Measurements from ENCODE around the gene SOX15. TPM values are rescaled to one million over a fixed set of nuclear protein-coding genes. Genes with fewer than 3 reads are reported as not detected.

The SOX15 gene
- polyA plus RNA-seq, 1 donor from 2014 or later = 0.47 TPM

DNA sequence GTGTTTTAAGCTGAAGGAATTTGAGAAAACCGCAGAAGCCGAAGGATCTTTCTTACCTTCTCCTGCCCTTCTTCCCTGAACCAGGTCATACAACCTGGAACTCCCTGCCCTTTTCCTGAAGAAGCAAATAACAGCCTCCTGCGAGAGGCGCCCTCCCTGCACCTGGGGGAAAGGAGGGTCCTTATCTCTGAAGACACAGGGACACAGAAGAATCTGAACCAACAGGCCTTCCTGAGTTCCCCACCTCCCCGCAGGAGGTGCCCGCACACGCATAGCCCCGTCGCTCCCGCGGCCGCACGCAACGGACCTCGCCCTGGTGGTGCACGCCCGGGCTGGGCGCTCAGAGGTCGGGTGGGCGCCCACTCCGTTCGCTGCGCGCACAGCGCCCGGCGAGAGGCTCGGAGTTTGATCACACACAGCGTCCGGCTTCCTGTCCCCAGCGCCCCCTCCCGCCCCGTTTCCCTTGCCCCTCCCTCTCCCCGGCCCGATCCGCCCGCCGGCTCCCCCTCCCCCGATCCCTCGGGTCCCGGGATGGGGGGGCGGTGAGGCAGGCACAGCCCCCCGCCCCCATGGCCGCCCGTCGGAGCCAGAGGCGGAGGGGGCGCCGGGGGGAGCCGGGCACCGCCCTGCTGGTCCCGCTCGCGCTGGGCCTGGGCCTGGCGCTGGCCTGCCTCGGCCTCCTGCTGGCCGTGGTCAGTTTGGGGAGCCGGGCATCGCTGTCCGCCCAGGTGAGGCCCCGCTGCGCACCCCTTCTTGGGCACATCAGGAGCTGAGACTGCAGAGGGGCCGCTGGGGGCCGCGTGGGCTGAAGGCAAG is 41.1 kb downstream of the SOX15 start, which contains the start of gene TNFSF12:
TNFSF12 (plus strand) TSS at position 474 of the 816 bp plus-strand sequence; CDS start at position 570, 96 bp downstream.
- H3K9ac ChIP-seq (ENCODE audit: low read length) = no peak within 1 kb of the TSS
- no peak within 1 kb of the TSS for H2AFZ ChIP-seq (ENCODE audit: low read depth, low read length)

DNA sequence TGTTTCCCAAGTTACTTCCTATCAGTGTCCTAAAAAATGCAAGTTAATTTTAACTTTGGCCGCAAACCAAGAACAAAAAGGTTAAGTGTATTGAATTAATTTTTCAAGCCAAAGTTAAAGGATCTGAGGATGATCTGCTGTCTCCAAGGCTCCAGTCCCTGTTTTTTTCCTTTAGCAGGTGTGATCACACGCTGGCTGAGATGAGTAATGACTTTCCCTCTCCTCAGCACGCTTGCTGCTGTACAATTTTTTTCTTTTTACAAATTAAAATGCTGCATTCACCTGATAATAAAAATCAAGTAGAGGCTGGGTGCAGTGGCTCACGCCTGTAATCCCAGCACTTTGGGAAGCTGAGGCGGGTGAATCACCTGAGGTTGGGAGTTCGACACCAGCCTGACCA is 45.0 kb downstream of the SOX15 start:
- Histone ChIP-seq H3K79me2 (replicated peaks; ENCODE audit: insufficient read depth, low read length) (no peaks in the 10 kb centered on the region), H3K4me3 (ENCODE audit: low read length) (no peak overlapping the region), H3K9ac (ENCODE audit: low read length) (no peak overlapping the region), H3F3A (ENCODE audit: insufficient read depth, low read length, poor library complexity, severe bottlenecking) (no peaks in the 10 kb centered on the region), H3K27ac (ENCODE audit: low read length) (no peak overlapping the region), H3K4me2 (ENCODE audit: low read length) (no peak overlapping the region), H3K27me3 (ENCODE audit: insufficient read depth, low read depth, low read length) (peaks cover 22% of the 10 kb centered on the region), H3K9me3 (ENCODE audit: low read length) (no peaks in the 10 kb centered on the region), H4K20me1 (ENCODE audit: insufficient read depth) (no peaks in the 10 kb centered on the region), H2AFZ (ENCODE audit: low read depth, low read length) (no peak overlapping the region), H3K9me2 (ENCODE audit: insufficient read depth, low read length) (no peaks in the 10 kb centered on the region), H3K36me3 (ENCODE audit: insufficient read depth, low read length) (no peaks in the 10 kb centered on the region)
- TF ChIP-seq MXI1 (conservative IDR thresholded peaks at IDR 0.05; ENCODE audit: poor library complexity, severe bottlenecking) = no peak
- TF ChIP-seq EZH2 (IDR thresholded peaks at IDR 0.05; ENCODE audit: borderline replicate concordance, insufficient read depth, low read length, poor library complexity, severe bottlenecking) = no peak
- TF ChIP-seq POLR2AphosphoS5 (IDR thresholded peaks at IDR 0.05) = no peak
- TF ChIP-seq SMC3 (conservative IDR thresholded peaks at IDR 0.05; ENCODE audit: poor library complexity) = no peak
- no peak for TF ChIP-seq RAD21 (conservative IDR thresholded peaks at IDR 0.05)
- TF ChIP-seq TAF1 (IDR thresholded peaks at IDR 0.05; ENCODE audit: low read depth) = no peak
- TF ChIP-seq EP300 (conservative IDR thresholded peaks at IDR 0.05; ENCODE audit: poor library complexity, severe bottlenecking) = no peak
- TF ChIP-seq, protein P1, sequence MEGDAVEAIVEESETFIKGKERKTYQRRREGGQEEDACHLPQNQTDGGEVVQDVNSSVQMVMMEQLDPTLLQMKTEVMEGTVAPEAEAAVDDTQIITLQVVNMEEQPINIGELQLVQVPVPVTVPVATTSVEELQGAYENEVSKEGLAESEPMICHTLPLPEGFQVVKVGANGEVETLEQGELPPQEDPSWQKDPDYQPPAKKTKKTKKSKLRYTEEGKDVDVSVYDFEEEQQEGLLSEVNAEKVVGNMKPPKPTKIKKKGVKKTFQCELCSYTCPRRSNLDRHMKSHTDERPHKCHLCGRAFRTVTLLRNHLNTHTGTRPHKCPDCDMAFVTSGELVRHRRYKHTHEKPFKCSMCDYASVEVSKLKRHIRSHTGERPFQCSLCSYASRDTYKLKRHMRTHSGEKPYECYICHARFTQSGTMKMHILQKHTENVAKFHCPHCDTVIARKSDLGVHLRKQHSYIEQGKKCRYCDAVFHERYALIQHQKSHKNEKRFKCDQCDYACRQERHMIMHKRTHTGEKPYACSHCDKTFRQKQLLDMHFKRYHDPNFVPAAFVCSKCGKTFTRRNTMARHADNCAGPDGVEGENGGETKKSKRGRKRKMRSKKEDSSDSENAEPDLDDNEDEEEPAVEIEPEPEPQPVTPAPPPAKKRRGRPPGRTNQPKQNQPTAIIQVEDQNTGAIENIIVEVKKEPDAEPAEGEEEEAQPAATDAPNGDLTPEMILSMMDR (IDR thresholded peaks at IDR 0.05; ENCODE audit: poor library complexity, severe bottlenecking) = no peak
- TF ChIP-seq, protein P2, sequence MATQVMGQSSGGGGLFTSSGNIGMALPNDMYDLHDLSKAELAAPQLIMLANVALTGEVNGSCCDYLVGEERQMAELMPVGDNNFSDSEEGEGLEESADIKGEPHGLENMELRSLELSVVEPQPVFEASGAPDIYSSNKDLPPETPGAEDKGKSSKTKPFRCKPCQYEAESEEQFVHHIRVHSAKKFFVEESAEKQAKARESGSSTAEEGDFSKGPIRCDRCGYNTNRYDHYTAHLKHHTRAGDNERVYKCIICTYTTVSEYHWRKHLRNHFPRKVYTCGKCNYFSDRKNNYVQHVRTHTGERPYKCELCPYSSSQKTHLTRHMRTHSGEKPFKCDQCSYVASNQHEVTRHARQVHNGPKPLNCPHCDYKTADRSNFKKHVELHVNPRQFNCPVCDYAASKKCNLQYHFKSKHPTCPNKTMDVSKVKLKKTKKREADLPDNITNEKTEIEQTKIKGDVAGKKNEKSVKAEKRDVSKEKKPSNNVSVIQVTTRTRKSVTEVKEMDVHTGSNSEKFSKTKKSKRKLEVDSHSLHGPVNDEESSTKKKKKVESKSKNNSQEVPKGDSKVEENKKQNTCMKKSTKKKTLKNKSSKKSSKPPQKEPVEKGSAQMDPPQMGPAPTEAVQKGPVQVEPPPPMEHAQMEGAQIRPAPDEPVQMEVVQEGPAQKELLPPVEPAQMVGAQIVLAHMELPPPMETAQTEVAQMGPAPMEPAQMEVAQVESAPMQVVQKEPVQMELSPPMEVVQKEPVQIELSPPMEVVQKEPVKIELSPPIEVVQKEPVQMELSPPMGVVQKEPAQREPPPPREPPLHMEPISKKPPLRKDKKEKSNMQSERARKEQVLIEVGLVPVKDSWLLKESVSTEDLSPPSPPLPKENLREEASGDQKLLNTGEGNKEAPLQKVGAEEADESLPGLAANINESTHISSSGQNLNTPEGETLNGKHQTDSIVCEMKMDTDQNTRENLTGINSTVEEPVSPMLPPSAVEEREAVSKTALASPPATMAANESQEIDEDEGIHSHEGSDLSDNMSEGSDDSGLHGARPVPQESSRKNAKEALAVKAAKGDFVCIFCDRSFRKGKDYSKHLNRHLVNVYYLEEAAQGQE (IDR thresholded peaks at IDR 0.05; ENCODE audit: borderline replicate concordance) = no peak

More for the DNA sequence above, 41.1 kb downstream of the SOX15 start, which contains the start of gene TNFSF12:
- Histone ChIP-seq H4K20me1 (ENCODE audit: insufficient read depth) (no peaks in the 10 kb centered on the region), H3K36me3 (ENCODE audit: insufficient read depth, low read length) (no peaks in the 10 kb centered on the region), H3K9me3 (ENCODE audit: low read length) (no peaks in the 10 kb centered on the region), H3K4me2 (ENCODE audit: low read length) (no peak within 1 kb of the TSS), H3K27ac (ENCODE audit: low read length) (no peak within 1 kb of the TSS), H3K4me3 (ENCODE audit: low read length) (peak within 1 kb of the TSS; percentile 57), H3F3A (ENCODE audit: insufficient read depth, low read length, poor library complexity, severe bottlenecking) (no peaks in the 10 kb centered on the region), H3K9me2 (ENCODE audit: insufficient read depth, low read length) (no peaks in the 10 kb centered on the region), H3K79me2 (replicated peaks; ENCODE audit: insufficient read depth, low read length) (no peaks in the 10 kb centered on the region), H3K27me3 (ENCODE audit: insufficient read depth, low read depth, low read length) (peaks cover 22% of the 10 kb centered on the region)
- TF ChIP-seq MXI1 (conservative IDR thresholded peaks at IDR 0.05; ENCODE audit: poor library complexity, severe bottlenecking) (no peak), EP300 (conservative IDR thresholded peaks at IDR 0.05; ENCODE audit: poor library complexity, severe bottlenecking) (no peak), TAF1 (IDR thresholded peaks at IDR 0.05; ENCODE audit: low read depth) (no peak), RAD21 (conservative IDR thresholded peaks at IDR 0.05) (no peak), EZH2 (IDR thresholded peaks at IDR 0.05; ENCODE audit: borderline replicate concordance, insufficient read depth, low read length, poor library complexity, severe bottlenecking) (no peak), POLR2AphosphoS5 (IDR thresholded peaks at IDR 0.05) (no peak), SMC3 (conservative IDR thresholded peaks at IDR 0.05; ENCODE audit: poor library complexity) (no peak)
- TF ChIP-seq, protein P1 (IDR thresholded peaks at IDR 0.05; ENCODE audit: poor library complexity, severe bottlenecking) = no peak
- TF ChIP-seq, protein P2 (IDR thresholded peaks at IDR 0.05; ENCODE audit: borderline replicate concordance) = no peak
